Measurements from ENCODE around the gene CDH13.

Gene CDH13

GRCh38 chr16:83789642-83790401 lies 1163.1 kb downstream of the CDH13 start:
- H3K36me3 ChIP-seq (replicated peaks; ENCODE audit: insufficient read depth, low read length): no peaks in the 10 kb centered on the region
- no peaks in the 10 kb centered on the region for H3K4me1 ChIP-seq (ENCODE audit: low read length)
- H2AFZ ChIP-seq (ENCODE audit: low read length): no peak overlapping the region
- no peak overlapping the region for H3K27ac ChIP-seq (ENCODE audit: low read length)
- H3K4me2 ChIP-seq (ENCODE audit: low read depth, low read length): no peak overlapping the region
- H3K9me2 ChIP-seq (replicated peaks; ENCODE audit: insufficient read depth, low read length): no peaks in the 10 kb centered on the region
- DNase-seq: no peak
- H3K79me2 ChIP-seq (ENCODE audit: low read length): no peaks in the 10 kb centered on the region
- H3K27me3 ChIP-seq (replicated peaks; ENCODE audit: insufficient read depth, low read length): no peaks in the 10 kb centered on the region
- no peaks in the 10 kb centered on the region for H3K9me3 ChIP-seq (replicated peaks; ENCODE audit: insufficient read depth, low read length)
- TF ChIP-seq EZH2phosphoT487 (IDR thresholded peaks at IDR 0.05; ENCODE audit: low read length) (no peak), EZH2 (optimal IDR thresholded peaks at IDR 0.05; ENCODE audit: low read depth, low read length) (no peak), CTCF (IDR thresholded peaks at IDR 0.05; ENCODE audit: low read length) (no peak)
- H3K9ac ChIP-seq (ENCODE audit: low read length): no peak overlapping the region
- H4K20me1 ChIP-seq (ENCODE audit: insufficient read depth, low read length): no peaks in the 10 kb centered on the region
- no peaks in the 10 kb centered on the region for H3F3A ChIP-seq (ENCODE audit: insufficient read depth, low read length)
- no peak overlapping the region for H3K4me3 ChIP-seq (ENCODE audit: low read length)

DNA sequence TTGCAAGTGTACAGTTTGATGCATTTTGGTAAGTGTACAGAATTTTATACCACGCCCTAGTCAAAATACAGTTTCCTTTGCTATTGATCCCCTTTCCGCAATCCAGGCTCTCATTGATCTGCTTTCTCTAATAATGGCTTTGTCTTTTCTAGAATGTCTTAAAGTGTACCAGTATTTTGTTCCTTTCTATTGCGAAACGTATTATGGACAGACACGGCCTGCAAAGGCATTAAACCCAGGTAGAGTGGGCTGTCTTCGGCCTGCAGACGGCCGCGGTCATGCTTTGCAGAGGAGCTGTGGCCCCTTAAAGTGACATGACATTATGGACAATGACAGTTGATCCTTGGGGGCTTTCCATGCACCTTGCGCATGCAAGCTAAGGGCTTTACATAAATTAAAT lies 1165.1 kb downstream of the CDH13 start:
- Histone ChIP-seq H3K4me3 (ENCODE audit: low read length) (no peak overlapping the region), H3K4me2 (ENCODE audit: low read depth, low read length) (no peak overlapping the region)
- TF ChIP-seq CTCF (IDR thresholded peaks at IDR 0.05; ENCODE audit: low read length) (no peak), EZH2 (optimal IDR thresholded peaks at IDR 0.05; ENCODE audit: low read depth, low read length) (no peak), EZH2phosphoT487 (IDR thresholded peaks at IDR 0.05; ENCODE audit: low read length) (no peak)

GRCh38 chr16:83792391-83792790 lies 1165.6 kb downstream of the CDH13 start:
- H3K27me3 ChIP-seq (replicated peaks; ENCODE audit: insufficient read depth, low read length): no peaks in the 10 kb centered on the region
- H3K9ac ChIP-seq (ENCODE audit: low read length): no peak overlapping the region
- H3K4me3 ChIP-seq (ENCODE audit: low read length): no peak overlapping the region
- DNase-seq: no peak
- H3K9me2 ChIP-seq (replicated peaks; ENCODE audit: insufficient read depth, low read length): no peaks in the 10 kb centered on the region
- H3K79me2 ChIP-seq (ENCODE audit: low read length): no peaks in the 10 kb centered on the region
- no peaks in the 10 kb centered on the region for H4K20me1 ChIP-seq (ENCODE audit: insufficient read depth, low read length)
- H3K36me3 ChIP-seq (replicated peaks; ENCODE audit: insufficient read depth, low read length): no peaks in the 10 kb centered on the region
- no peak overlapping the region for H2AFZ ChIP-seq (ENCODE audit: low read length)
- H3K27ac ChIP-seq (ENCODE audit: low read length): no peak overlapping the region
- no peak overlapping the region for H3K4me2 ChIP-seq (ENCODE audit: low read depth, low read length)
- H3K4me1 ChIP-seq (ENCODE audit: low read length): no peaks in the 10 kb centered on the region
- no peak for TF ChIP-seq EZH2phosphoT487 (IDR thresholded peaks at IDR 0.05; ENCODE audit: low read length)
- no peak for TF ChIP-seq EZH2 (optimal IDR thresholded peaks at IDR 0.05; ENCODE audit: low read depth, low read length)
- no peak for TF ChIP-seq CTCF (IDR thresholded peaks at IDR 0.05; ENCODE audit: low read length)
- no peaks in the 10 kb centered on the region for H3K9me3 ChIP-seq (replicated peaks; ENCODE audit: insufficient read depth, low read length)
- no peaks in the 10 kb centered on the region for H3F3A ChIP-seq (ENCODE audit: insufficient read depth, low read length)

More for the DNA sequence above, 1165.1 kb downstream of the CDH13 start:
- no peak overlapping the region for H3K9ac ChIP-seq (ENCODE audit: low read length)
- no peaks in the 10 kb centered on the region for H3K9me2 ChIP-seq (replicated peaks; ENCODE audit: insufficient read depth, low read length)
- H2AFZ ChIP-seq (ENCODE audit: low read length): no peak overlapping the region
- H4K20me1 ChIP-seq (ENCODE audit: insufficient read depth, low read length): no peaks in the 10 kb centered on the region
- H3K27me3 ChIP-seq (replicated peaks; ENCODE audit: insufficient read depth, low read length): no peaks in the 10 kb centered on the region
- no peak for DNase-seq
- no peaks in the 10 kb centered on the region for H3K4me1 ChIP-seq (ENCODE audit: low read length)
- H3F3A ChIP-seq (ENCODE audit: insufficient read depth, low read length): no peaks in the 10 kb centered on the region
- H3K27ac ChIP-seq (ENCODE audit: low read length): no peak overlapping the region
- H3K79me2 ChIP-seq (ENCODE audit: low read length): no peaks in the 10 kb centered on the region
- H3K9me3 ChIP-seq (replicated peaks; ENCODE audit: insufficient read depth, low read length): no peaks in the 10 kb centered on the region
- no peaks in the 10 kb centered on the region for H3K36me3 ChIP-seq (replicated peaks; ENCODE audit: insufficient read depth, low read length)
